Calu3 (cell line): ENCODE data around the gene ALG9. TPM values are rescaled to one million over a fixed set of nuclear protein-coding genes. Genes with fewer than 3 reads are reported as not detected.

ENCODE experiments used
- BruUV-seq: library from RNA; stranded (reverse); fragments of 400-500 nt; replicated peaks from 2 replicates; lab custom pipeline; 2021; lab: Mats Ljungman, UMichigan
- CTCF ChIA-PET: fragments of 300-600 bp; sonication (Branson Sonifier 250); formaldehyde crosslinking; loops from one replicate; lab custom pipeline; 2022; ENCODE audit warnings: antibody characterized with exemption; lab: Charles Lee
- DNase-seq: peaks from one replicate; pipeline ENCODE4 v3.0.0; 2022
- H3K27ac Mint-ChIP-seq: one replicate; pipeline ENCODE4 v1.8.0; 2022; ENCODE audit warnings: mixed read lengths; ENCODE audit not compliant: unreplicated experiment
- H3K27me3 Mint-ChIP-seq: one replicate; pipeline ENCODE4 v1.8.0; 2022; ENCODE audit warnings: mixed read lengths; ENCODE audit not compliant: unreplicated experiment
- H3K36me3 Mint-ChIP-seq: one replicate; pipeline ENCODE4 v1.8.0; 2022; ENCODE audit warnings: mild to moderate bottlenecking, moderate library complexity, mixed read lengths; ENCODE audit not compliant: insufficient read depth, unreplicated experiment
- H3K4me1 Mint-ChIP-seq: one replicate; pipeline ENCODE4 v1.8.0; 2022; ENCODE audit warnings: mild to moderate bottlenecking, low read depth, mixed read lengths; ENCODE audit not compliant: unreplicated experiment
- H3K4me3 Mint-ChIP-seq: one replicate; pipeline ENCODE4 v1.8.0; 2022; ENCODE audit warnings: mild to moderate bottlenecking, low read depth, moderate library complexity, mixed read lengths; ENCODE audit not compliant: unreplicated experiment
- H3K9me3 Mint-ChIP-seq: one replicate; pipeline ENCODE4 v1.8.0; 2022; ENCODE audit warnings: low read depth, mixed read lengths; ENCODE audit not compliant: unreplicated experiment
- intact Hi-C: fragments of 100-400 bp; cut with micrococcal nuclease; formaldehyde crosslinking; loops from one replicate; pipeline ENCODE4 v1.10.0; 2022; ENCODE audit not compliant: unreplicated experiment
- total RNA-seq: library from RNA; stranded (reverse); gene quantifications from 2 replicates; pipeline ENCODE4 v1.2.3, GENCODE V29; 2022
- TF ChIP-seq, protein P1 (sequence below): fragments of 200-600 bp; IDR thresholded peaks from one replicate; pipeline ENCODE4 v1.8.0; 2022; ENCODE audit warnings: antibody characterized with exemption; ENCODE audit not compliant: unreplicated experiment

ALG9 gene
- total RNA-seq, 1 experiment from 2014 or later = 12.6 TPM

DNA sequence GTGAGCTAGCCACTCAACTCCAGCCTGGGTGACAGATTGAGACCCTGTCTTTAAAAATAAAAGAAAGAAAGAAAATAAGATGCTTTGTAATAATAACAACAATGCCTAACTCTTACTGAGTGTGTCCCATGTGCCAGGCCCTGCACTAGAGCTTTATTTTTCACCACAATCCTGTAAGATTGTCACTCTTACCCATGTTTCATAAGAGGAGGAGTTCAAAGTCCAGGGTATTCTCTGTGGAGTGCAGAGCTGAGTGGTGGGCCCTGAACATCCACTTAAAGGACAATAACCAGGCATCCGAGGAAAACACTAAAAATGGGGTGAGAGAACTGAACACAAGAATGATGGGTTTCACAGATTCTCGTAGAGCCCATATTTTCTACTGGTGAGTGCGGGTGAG lies 46.4 kb upstream of the ALG9 start:
- intact Hi-C loops = no loop called here
- H3K27me3 Mint-ChIP-seq = no peaks in the 10 kb centered on the region
- no peaks in the 10 kb centered on the region for H3K9me3 Mint-ChIP-seq
- H3K36me3 Mint-ChIP-seq = peaks cover 7% of the 10 kb centered on the region
- TF ChIP-seq, protein P1, sequence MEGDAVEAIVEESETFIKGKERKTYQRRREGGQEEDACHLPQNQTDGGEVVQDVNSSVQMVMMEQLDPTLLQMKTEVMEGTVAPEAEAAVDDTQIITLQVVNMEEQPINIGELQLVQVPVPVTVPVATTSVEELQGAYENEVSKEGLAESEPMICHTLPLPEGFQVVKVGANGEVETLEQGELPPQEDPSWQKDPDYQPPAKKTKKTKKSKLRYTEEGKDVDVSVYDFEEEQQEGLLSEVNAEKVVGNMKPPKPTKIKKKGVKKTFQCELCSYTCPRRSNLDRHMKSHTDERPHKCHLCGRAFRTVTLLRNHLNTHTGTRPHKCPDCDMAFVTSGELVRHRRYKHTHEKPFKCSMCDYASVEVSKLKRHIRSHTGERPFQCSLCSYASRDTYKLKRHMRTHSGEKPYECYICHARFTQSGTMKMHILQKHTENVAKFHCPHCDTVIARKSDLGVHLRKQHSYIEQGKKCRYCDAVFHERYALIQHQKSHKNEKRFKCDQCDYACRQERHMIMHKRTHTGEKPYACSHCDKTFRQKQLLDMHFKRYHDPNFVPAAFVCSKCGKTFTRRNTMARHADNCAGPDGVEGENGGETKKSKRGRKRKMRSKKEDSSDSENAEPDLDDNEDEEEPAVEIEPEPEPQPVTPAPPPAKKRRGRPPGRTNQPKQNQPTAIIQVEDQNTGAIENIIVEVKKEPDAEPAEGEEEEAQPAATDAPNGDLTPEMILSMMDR = no peak
- H3K4me1 Mint-ChIP-seq = no peaks in the 10 kb centered on the region
- H3K4me3 Mint-ChIP-seq = no peak overlapping the region
- no peak overlapping the region for H3K27ac Mint-ChIP-seq
- DNase-seq = no peak
- no TSS peak for BruUV-seq
- CTCF ChIA-PET = interaction anchor here (0.7 to 1.2 kb wide), 2 partner anchors 9 to 203 kb away, joined by 4 read pairs; no protein-coding TSS in a partner anchor

DNA sequence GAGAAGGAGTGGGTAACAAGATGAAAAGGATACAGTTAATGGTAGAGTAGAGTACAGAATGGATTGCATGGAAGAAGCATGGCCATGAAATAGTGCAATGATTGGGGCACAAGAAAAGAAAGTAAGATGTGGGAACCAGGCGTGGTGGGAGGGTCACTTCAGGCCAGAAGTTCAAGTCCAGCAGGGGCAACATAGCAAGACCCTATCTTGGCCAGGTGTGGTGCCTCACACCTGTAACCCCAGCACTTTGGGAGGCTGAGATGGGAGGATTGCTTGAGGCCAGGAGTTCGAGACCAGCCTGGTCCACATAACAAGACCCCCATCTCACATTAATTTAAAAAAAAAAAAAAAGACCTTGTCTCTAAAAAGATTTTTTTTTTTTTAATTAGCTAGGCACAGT lies 45.9 kb upstream of the ALG9 start:
- no peak overlapping the region for H3K27ac Mint-ChIP-seq
- no peaks in the 10 kb centered on the region for H3K4me1 Mint-ChIP-seq
- intact Hi-C loops = no loop called here
- H3K4me3 Mint-ChIP-seq = no peak overlapping the region
- H3K9me3 Mint-ChIP-seq = no peaks in the 10 kb centered on the region
- DNase-seq = no peak
- CTCF ChIA-PET = interaction anchor here (0.7 to 1.2 kb wide), 2 partner anchors 10 to 203 kb away, joined by 4 read pairs; no protein-coding TSS in a partner anchor
- H3K27me3 Mint-ChIP-seq = no peaks in the 10 kb centered on the region
- peaks cover 7% of the 10 kb centered on the region for H3K36me3 Mint-ChIP-seq
- BruUV-seq = no TSS peak
- TF ChIP-seq, protein P1 = no peak

DNA sequence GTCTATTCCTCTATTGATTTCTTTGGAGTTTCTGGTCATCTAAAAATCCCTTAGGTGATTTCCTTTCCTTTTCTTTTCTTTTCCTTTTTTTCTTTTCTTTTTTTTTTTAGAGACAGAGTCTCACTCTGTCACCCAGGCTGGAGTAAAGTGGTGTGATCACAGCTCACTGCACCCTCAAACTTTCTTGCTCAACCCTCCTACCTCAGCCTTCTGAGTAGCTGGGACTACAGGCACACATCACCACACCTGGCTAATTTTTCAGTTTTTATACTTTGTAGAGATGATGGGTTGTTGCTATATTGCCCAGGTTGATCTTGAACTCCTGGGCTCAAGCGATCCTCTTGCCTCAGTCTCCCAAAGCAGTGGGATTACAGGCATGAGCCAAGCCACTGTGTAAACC lies 45.4 kb upstream of the ALG9 start:
- Mint-ChIP-seq H3K27ac (no peak overlapping the region), H3K9me3 (no peaks in the 10 kb centered on the region), H3K36me3 (peaks cover 7% of the 10 kb centered on the region), H3K4me3 (no peak overlapping the region), H3K27me3 (no peaks in the 10 kb centered on the region), H3K4me1 (no peaks in the 10 kb centered on the region)
- BruUV-seq = no TSS peak
- DNase-seq = no peak
- CTCF ChIA-PET = no interaction called here
- intact Hi-C loops = no loop called here
- TF ChIP-seq, protein P1 = no peak

DNA sequence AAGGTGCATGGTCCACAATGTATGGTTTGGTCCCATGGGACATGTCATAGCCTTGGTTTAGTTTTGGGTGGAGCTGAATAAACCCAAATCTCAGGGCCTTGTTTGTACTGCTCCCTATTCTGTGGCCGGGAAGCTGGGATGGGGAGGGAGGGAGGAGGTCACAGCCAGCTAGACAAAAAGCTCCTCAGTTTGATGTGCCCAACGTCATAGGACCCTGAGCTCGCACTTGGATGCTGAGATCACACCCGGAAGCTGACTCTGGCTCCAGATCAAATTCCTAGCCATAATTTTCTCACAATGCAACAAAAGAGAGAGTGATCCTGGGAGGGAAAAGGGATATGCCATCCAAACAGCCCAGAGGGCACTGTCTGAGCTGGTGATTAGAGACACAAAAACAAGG lies 42.6 kb upstream of the ALG9 start:
- CTCF ChIA-PET = no interaction called here
- Mint-ChIP-seq H3K4me3 (no peak overlapping the region), H3K4me1 (peaks cover 11% of the 10 kb centered on the region), H3K27ac (no peak overlapping the region), H3K9me3 (no peaks in the 10 kb centered on the region), H3K27me3 (peaks cover 8% of the 10 kb centered on the region), H3K36me3 (peaks cover 5% of the 10 kb centered on the region)
- no TSS peak for BruUV-seq
- no peak for DNase-seq
- TF ChIP-seq, protein P1 = no peak
- intact Hi-C loops = no loop called here
